ENCODE results near the gene C11orf21.

DNA sequence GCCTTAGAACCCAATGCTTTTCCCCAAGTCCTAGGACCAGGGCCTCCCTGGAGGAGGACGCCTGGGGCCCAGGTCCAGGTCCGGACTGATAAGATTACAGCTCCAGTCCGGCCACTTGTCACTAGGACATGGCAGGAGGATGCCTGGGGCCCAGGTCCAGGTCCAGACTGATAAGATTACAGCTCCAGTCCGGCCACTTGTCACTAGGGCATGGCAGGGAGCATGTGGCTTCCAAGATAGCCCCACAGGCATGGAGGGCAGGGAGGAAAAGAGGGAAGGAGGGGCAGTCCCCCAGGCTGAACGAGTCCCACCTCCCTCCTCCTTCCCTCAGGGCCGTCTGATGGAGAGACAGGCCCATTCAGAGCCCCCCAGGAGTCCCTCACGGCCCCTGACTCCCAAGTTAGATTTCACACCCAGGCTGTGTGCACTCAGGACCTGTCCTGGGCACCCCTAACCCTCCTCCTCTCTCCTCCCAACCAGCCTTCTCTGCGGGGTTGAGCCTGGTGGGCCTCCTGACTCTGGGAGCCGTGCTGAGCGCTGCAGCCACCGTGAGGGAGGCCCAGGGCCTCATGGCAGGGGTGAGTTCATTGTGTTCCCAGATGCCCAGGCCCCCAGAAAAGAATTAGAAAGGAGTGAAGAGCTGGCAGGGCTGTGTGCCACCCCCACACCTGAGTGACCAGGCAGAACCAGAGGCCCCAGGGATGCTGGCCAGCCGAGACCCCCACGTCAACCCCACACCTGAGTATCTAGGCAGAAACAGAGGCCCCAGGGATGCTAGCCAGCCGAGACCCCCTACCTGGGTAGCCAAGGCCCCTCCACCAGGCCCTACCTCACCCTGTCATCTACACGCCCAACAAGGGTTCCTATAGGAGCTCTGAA lies 2.1 kb upstream of the C11orf21 start:
- TF ChIP-seq, protein P1, sequence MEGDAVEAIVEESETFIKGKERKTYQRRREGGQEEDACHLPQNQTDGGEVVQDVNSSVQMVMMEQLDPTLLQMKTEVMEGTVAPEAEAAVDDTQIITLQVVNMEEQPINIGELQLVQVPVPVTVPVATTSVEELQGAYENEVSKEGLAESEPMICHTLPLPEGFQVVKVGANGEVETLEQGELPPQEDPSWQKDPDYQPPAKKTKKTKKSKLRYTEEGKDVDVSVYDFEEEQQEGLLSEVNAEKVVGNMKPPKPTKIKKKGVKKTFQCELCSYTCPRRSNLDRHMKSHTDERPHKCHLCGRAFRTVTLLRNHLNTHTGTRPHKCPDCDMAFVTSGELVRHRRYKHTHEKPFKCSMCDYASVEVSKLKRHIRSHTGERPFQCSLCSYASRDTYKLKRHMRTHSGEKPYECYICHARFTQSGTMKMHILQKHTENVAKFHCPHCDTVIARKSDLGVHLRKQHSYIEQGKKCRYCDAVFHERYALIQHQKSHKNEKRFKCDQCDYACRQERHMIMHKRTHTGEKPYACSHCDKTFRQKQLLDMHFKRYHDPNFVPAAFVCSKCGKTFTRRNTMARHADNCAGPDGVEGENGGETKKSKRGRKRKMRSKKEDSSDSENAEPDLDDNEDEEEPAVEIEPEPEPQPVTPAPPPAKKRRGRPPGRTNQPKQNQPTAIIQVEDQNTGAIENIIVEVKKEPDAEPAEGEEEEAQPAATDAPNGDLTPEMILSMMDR (IDR thresholded peaks at IDR 0.05; ENCODE audit: insufficient read depth, low read length) = no peak
- TF ChIP-seq POLR2AphosphoS5 (IDR thresholded peaks at IDR 0.05; ENCODE audit: low read depth) = no peak
